WTC11 (cell line): ENCODE data around the gene TMPRSS3. TPM values are rescaled to one million over a fixed set of nuclear protein-coding genes. Genes with fewer than 3 reads are reported as not detected.

Source experiments
- ATAC-seq: fragments of 200-7000 bp; cut with Tn5 transposase; 2 replicates; pipeline ENCODE4 v1.10.0; 2021; ENCODE audit warnings: mild to moderate bottlenecking, moderate library complexity
- CTCF ChIA-PET: fragments of 300-600 bp; sonication (Branson Sonifier 250); formaldehyde crosslinking; loops from one replicate; lab custom pipeline; 2021; ENCODE audit warnings: antibody characterized with exemption; lab: Charles Lee
- POLR2A ChIA-PET: fragments of 350-600 bp; sonication (Branson Sonifier 250); formaldehyde crosslinking; loops from one replicate; lab custom pipeline; 2021; ENCODE audit warnings: antibody characterized with exemption; lab: Charles Lee
- DNase-seq: peaks from one replicate; pipeline ENCODE4 v3.0.0; 2021; ENCODE audit warnings: low spot score
- H3K27ac Mint-ChIP-seq: 2 replicates; pipeline ENCODE4 v1.8.0; 2021; ENCODE audit warnings: mixed read lengths
- H3K27me3 Mint-ChIP-seq: 2 replicates; pipeline ENCODE4 v1.8.0; 2021; ENCODE audit warnings: low read depth, mild to moderate bottlenecking, moderate library complexity, mixed read lengths
- H3K36me3 Mint-ChIP-seq: 2 replicates; pipeline ENCODE4 v1.8.0; 2021; ENCODE audit warnings: mixed read lengths
- H3K4me1 Mint-ChIP-seq: 2 replicates; pipeline ENCODE4 v1.8.0; 2022; ENCODE audit warnings: mixed read lengths
- H3K4me3 Mint-ChIP-seq: 2 replicates; pipeline ENCODE4 v1.8.0; 2021; ENCODE audit warnings: mild to moderate bottlenecking, moderate library complexity, mixed read lengths
- H3K9me3 Mint-ChIP-seq: 2 replicates; pipeline ENCODE4 v1.8.0; 2021; ENCODE audit warnings: mixed read lengths
- ESRRA ChIP-seq: sonication (generic); formaldehyde crosslinking; IDR thresholded peaks from 2 replicates; pipeline ENCODE4 v1.8.1; 2022; ENCODE audit warnings: mild to moderate bottlenecking, missing genetic modification reagents, borderline replicate concordance
- JAZF1 ChIP-seq: fragments of 250-450 bp; sonication (Bioruptor Pico); IDR thresholded peaks from 2 replicates; pipeline ENCODE4 v1.9.0; 2021; ENCODE audit warnings: moderate library complexity, mild to moderate bottlenecking, inconsistent platforms
- MYBL2 ChIP-seq: sonication (generic); formaldehyde crosslinking; IDR thresholded peaks from 2 replicates; pipeline ENCODE4 v1.8.1; 2023; ENCODE audit warnings: mild to moderate bottlenecking, moderate library complexity, missing genetic modification reagents
- NFATC4 ChIP-seq: fragments of 250-450 bp; sonication (Bioruptor Pico); IDR thresholded peaks from 2 replicates; pipeline ENCODE4 v1.9.0; 2021; ENCODE audit warnings: mild to moderate bottlenecking
- OVOL2 ChIP-seq: fragments of 250-450 bp; sonication (Bioruptor Pico); IDR thresholded peaks from 2 replicates; pipeline ENCODE4 v1.9.0; 2021; ENCODE audit warnings: mild to moderate bottlenecking, borderline replicate concordance
- SP1 ChIP-seq: sonication (generic); formaldehyde crosslinking; conservative IDR thresholded peaks from 2 replicates; pipeline ENCODE4 v1.8.1; 2022; ENCODE audit warnings: missing genetic modification reagents
- TCF7 ChIP-seq: sonication (generic); formaldehyde crosslinking; IDR thresholded peaks from 2 replicates; pipeline ENCODE4 v1.8.0; 2022; ENCODE audit warnings: mild to moderate bottlenecking, low read depth, missing genetic modification reagents, moderate library complexity
- TP53 ChIP-seq: sonication (generic); formaldehyde crosslinking; IDR thresholded peaks from 2 replicates; pipeline ENCODE4 v1.8.1; 2023; ENCODE audit warnings: mild to moderate bottlenecking, missing genetic modification reagents
- ZNF121 ChIP-seq: sonication (generic); formaldehyde crosslinking; IDR thresholded peaks from 2 replicates; pipeline ENCODE4 v1.8.0; 2023; ENCODE audit warnings: missing genetic modification reagents
- ZNF263 ChIP-seq: sonication (generic); formaldehyde crosslinking; IDR thresholded peaks from 2 replicates; pipeline ENCODE4 v1.8.1; 2022; ENCODE audit warnings: low read depth, mild to moderate bottlenecking, moderate library complexity, missing genetic modification reagents
- ZNF423 ChIP-seq: fragments of 250-450 bp; sonication (Bioruptor Pico); IDR thresholded peaks from 2 replicates; pipeline ENCODE4 v2.1.2; 2022; ENCODE audit warnings: mild to moderate bottlenecking, moderate library complexity
- total RNA-seq: library from RNA; stranded (reverse); gene quantifications from 3 replicates; pipeline ENCODE4 v1.2.3, GENCODE V29; 2021
- TF ChIP-seq, protein P1 (sequence below): fragments of 250-450 bp; sonication (Bioruptor Pico); IDR thresholded peaks from 2 replicates; pipeline ENCODE4 v2.1.2; 2022; ENCODE audit warnings: mild to moderate bottlenecking, moderate library complexity
- TF ChIP-seq, protein P2 (sequence below): sonication (generic); formaldehyde crosslinking; IDR thresholded peaks from 2 replicates; pipeline ENCODE4 v1.8.0; 2022; ENCODE audit warnings: mild to moderate bottlenecking, missing genetic modification reagents
- TF ChIP-seq, protein P3 (sequence below): sonication (generic); formaldehyde crosslinking; IDR thresholded peaks from 2 replicates; pipeline ENCODE4 v1.8.0; 2023; ENCODE audit warnings: missing genetic modification reagents
- TF ChIP-seq, protein P4 (sequence below): sonication (generic); formaldehyde crosslinking; IDR thresholded peaks from 2 replicates; pipeline ENCODE4 v1.8.0; 2023; ENCODE audit warnings: mild to moderate bottlenecking, missing genetic modification reagents
- TF ChIP-seq, protein P5 (sequence below): fragments of 250-450 bp; sonication (Bioruptor Pico); IDR thresholded peaks from 2 replicates; pipeline ENCODE4 v1.9.0; 2021; ENCODE audit warnings: moderate library complexity, mild to moderate bottlenecking, inconsistent platforms, borderline replicate concordance
- TF ChIP-seq, protein P6 (sequence below): fragments of 250-450 bp; sonication (Bioruptor Pico); IDR thresholded peaks from 2 replicates; pipeline ENCODE4 v1.8.0; 2021; ENCODE audit warnings: mild to moderate bottlenecking
- TF ChIP-seq, protein P7 (sequence below): fragments of 200-600 bp; IDR thresholded peaks from 2 replicates; pipeline ENCODE4 v1.8.0; 2022; ENCODE audit warnings: antibody characterized with exemption

TMPRSS3 gene
- total RNA-seq, 1 experiment from 2014 or later: 0.39 TPM

DNA sequence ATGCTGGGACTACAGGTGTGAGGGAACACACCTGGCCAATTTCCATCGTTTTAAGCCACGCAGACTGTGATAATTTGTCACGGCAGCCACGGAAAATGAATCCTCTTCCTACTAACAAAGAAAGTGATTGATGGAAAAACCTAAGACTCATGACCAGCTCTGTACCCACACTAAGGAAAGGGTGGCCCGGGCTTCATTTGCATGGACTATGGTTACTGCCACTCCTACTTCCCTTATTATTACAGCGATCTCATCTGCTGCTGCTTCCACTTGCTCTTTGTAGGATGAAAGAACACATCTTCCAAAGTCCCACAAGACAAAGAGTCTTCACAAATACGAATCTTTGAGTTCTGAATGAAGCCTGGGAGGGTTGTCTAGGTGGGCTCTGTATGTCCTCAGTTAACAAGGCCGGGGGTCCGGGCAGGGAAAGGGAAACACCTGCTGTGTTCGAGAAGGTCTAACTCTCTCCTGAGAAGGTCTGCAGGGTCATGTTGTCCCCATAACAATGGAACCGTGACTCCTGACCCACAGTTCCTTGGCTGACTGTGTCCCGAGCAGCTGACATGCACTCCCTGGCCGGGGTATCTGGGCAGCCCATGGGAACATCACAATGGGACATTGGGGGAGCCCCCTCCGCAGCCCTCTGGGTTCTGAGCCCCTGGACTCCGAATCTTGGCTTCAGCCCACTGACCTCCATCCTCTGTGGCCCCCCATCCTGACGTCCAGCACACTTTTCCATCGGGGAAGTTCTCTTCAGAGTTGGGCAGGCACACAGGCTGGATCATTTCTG lies 16.2 kb downstream of the TMPRSS3 start:
- POLR2A ChIA-PET: no interaction called here
- TF ChIP-seq, protein P1, sequence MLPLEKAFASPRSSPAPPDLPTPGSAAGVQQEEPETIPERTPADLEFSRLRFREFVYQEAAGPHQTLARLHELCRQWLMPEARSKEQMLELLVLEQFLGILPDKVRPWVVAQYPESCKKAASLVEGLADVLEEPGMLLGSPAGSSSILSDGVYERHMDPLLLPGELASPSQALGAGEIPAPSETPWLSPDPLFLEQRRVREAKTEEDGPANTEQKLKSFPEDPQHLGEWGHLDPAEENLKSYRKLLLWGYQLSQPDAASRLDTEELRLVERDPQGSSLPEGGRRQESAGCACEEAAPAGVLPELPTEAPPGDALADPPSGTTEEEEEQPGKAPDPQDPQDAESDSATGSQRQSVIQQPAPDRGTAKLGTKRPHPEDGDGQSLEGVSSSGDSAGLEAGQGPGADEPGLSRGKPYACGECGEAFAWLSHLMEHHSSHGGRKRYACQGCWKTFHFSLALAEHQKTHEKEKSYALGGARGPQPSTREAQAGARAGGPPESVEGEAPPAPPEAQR (CRISPR knock-in tag): no peak
- TF ChIP-seq, protein P2, sequence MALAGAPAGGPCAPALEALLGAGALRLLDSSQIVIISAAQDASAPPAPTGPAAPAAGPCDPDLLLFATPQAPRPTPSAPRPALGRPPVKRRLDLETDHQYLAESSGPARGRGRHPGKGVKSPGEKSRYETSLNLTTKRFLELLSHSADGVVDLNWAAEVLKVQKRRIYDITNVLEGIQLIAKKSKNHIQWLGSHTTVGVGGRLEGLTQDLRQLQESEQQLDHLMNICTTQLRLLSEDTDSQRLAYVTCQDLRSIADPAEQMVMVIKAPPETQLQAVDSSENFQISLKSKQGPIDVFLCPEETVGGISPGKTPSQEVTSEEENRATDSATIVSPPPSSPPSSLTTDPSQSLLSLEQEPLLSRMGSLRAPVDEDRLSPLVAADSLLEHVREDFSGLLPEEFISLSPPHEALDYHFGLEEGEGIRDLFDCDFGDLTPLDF (CRISPR knock-in tag): no peak
- no peak for TF ChIP-seq MYBL2 (CRISPR knock-in tag)
- TF ChIP-seq NFATC4: no peak
- TF ChIP-seq ZNF121 (CRISPR knock-in tag): no peak
- TF ChIP-seq, protein P3, sequence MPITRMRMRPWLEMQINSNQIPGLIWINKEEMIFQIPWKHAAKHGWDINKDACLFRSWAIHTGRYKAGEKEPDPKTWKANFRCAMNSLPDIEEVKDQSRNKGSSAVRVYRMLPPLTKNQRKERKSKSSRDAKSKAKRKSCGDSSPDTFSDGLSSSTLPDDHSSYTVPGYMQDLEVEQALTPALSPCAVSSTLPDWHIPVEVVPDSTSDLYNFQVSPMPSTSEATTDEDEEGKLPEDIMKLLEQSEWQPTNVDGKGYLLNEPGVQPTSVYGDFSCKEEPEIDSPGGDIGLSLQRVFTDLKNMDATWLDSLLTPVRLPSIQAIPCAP (CRISPR knock-in tag): no peak
- TF ChIP-seq, protein P4, sequence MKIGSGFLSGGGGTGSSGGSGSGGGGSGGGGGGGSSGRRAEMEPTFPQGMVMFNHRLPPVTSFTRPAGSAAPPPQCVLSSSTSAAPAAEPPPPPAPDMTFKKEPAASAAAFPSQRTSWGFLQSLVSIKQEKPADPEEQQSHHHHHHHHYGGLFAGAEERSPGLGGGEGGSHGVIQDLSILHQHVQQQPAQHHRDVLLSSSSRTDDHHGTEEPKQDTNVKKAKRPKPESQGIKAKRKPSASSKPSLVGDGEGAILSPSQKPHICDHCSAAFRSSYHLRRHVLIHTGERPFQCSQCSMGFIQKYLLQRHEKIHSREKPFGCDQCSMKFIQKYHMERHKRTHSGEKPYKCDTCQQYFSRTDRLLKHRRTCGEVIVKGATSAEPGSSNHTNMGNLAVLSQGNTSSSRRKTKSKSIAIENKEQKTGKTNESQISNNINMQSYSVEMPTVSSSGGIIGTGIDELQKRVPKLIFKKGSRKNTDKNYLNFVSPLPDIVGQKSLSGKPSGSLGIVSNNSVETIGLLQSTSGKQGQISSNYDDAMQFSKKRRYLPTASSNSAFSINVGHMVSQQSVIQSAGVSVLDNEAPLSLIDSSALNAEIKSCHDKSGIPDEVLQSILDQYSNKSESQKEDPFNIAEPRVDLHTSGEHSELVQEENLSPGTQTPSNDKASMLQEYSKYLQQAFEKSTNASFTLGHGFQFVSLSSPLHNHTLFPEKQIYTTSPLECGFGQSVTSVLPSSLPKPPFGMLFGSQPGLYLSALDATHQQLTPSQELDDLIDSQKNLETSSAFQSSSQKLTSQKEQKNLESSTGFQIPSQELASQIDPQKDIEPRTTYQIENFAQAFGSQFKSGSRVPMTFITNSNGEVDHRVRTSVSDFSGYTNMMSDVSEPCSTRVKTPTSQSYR (CRISPR knock-in tag): no peak
- TF ChIP-seq, protein P5, sequence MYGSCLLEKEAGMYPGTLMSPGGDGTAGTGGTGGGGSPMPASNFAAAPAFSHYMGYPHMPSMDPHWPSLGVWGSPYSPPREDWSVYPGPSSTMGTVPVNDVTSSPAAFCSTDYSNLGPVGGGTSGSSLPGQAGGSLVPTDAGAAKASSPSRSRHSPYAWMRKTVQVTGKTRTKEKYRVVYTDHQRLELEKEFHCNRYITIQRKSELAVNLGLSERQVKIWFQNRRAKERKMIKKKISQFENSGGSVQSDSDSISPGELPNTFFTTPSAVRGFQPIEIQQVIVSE: no peak
- TF ChIP-seq, protein P6, sequence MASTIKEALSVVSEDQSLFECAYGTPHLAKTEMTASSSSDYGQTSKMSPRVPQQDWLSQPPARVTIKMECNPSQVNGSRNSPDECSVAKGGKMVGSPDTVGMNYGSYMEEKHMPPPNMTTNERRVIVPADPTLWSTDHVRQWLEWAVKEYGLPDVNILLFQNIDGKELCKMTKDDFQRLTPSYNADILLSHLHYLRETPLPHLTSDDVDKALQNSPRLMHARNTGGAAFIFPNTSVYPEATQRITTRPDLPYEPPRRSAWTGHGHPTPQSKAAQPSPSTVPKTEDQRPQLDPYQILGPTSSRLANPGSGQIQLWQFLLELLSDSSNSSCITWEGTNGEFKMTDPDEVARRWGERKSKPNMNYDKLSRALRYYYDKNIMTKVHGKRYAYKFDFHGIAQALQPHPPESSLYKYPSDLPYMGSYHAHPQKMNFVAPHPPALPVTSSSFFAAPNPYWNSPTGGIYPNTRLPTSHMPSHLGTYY (CRISPR knock-in tag): no peak
- TF ChIP-seq ZNF263 (CRISPR knock-in tag): no peak
- TF ChIP-seq SP1 (CRISPR knock-in tag): no peak
- no peak for TF ChIP-seq ESRRA (CRISPR knock-in tag)
- no peak for TF ChIP-seq TCF7 (CRISPR knock-in tag)
- no peak for TF ChIP-seq TP53 (CRISPR knock-in tag)
- TF ChIP-seq, protein P7, sequence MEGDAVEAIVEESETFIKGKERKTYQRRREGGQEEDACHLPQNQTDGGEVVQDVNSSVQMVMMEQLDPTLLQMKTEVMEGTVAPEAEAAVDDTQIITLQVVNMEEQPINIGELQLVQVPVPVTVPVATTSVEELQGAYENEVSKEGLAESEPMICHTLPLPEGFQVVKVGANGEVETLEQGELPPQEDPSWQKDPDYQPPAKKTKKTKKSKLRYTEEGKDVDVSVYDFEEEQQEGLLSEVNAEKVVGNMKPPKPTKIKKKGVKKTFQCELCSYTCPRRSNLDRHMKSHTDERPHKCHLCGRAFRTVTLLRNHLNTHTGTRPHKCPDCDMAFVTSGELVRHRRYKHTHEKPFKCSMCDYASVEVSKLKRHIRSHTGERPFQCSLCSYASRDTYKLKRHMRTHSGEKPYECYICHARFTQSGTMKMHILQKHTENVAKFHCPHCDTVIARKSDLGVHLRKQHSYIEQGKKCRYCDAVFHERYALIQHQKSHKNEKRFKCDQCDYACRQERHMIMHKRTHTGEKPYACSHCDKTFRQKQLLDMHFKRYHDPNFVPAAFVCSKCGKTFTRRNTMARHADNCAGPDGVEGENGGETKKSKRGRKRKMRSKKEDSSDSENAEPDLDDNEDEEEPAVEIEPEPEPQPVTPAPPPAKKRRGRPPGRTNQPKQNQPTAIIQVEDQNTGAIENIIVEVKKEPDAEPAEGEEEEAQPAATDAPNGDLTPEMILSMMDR: no peak
- no peak for TF ChIP-seq ZNF423
- no peak for TF ChIP-seq JAZF1 (CRISPR knock-in tag)
- no peak for TF ChIP-seq OVOL2 (CRISPR knock-in tag)
- CTCF ChIA-PET: no interaction called here
- ATAC-seq (no peak), DNase-seq (no peak)
- H3K27ac Mint-ChIP-seq: no peak overlapping the region
- peaks cover 3% of the 10 kb centered on the region; the same call in 1 of the 2 replicates for H3K27me3 Mint-ChIP-seq
- peaks cover 14% of the 10 kb centered on the region for H3K9me3 Mint-ChIP-seq
- peaks cover 3% of the 10 kb centered on the region; the same call in 1 of the 2 replicates for H3K4me1 Mint-ChIP-seq
- no peak overlapping the region for H3K4me3 Mint-ChIP-seq
- peaks cover 5% of the 10 kb centered on the region; the same call in 1 of the 2 replicates for H3K36me3 Mint-ChIP-seq
